GM18867 (cell line): ENCODE data around the gene SOCS4.
"Not testable (repeated sequence)": the region's sequence is repeated elsewhere in the genome, so short reads cannot be mapped to it uniquely, and the experiment has no call there.

ENCODE experiments used
- ATAC-seq: cut with Tn5 transposase; IDR thresholded peaks from one replicate; pipeline ENCODE4 v1.9.1; 2021; ENCODE audit warnings: mild to moderate bottlenecking, moderate library complexity; ENCODE audit not compliant: unreplicated experiment

Gene SOCS4

GRCh38 chr14:55051423-55052268 is 24.6 kb downstream of the SOCS4 start, which contains the start of gene MAPK1IP1L:
MAPK1IP1L (plus strand) TSS chr14:55051647; CDS start chr14:55061684, 10,037 bp downstream.
- peak; percentile 88 for ATAC-seq

GRCh38 chr14:55052269-55052930 is 25.4 kb downstream of the SOCS4 start:
- ATAC-seq = no peak

- ATAC-seq = no peak
These were observed 26.0 kb downstream of the SOCS4 start for GRCh38 chr14:55053018-55053417.

GRCh38 chr14:55053500-55053899 is 26.5 kb downstream of the SOCS4 start:
- ATAC-seq = no peak

GRCh38 chr14:55054098-55054497 is 27.1 kb downstream of the SOCS4 start:
- no peak for ATAC-seq

GRCh38 chr14:55057919-55058318 is 30.9 kb downstream of the SOCS4 start:
- no peak for ATAC-seq

GRCh38 chr14:55059333-55059732 is 32.3 kb downstream of the SOCS4 start:
- no peak for ATAC-seq

GRCh38 chr14:55062517-55063351 is 35.7 kb downstream of the SOCS4 start:
- no peak for ATAC-seq

- not testable (repeated sequence) for ATAC-seq
These were observed 37.9 kb downstream of the SOCS4 start for GRCh38 chr14:55064896-55065295.

- no peak for ATAC-seq
These were observed 38.4 kb downstream of the SOCS4 start for GRCh38 chr14:55065411-55065810.

GRCh38 chr14:55066223-55066622 is 39.2 kb downstream of the SOCS4 start:
- no peak for ATAC-seq

- ATAC-seq = no peak
These were observed 44.0 kb downstream of the SOCS4 start for GRCh38 chr14:55070981-55071411.

- ATAC-seq = peak; percentile 50
These were observed 45.0 kb downstream of the SOCS4 start for GRCh38 chr14:55071870-55072640.

- ATAC-seq = no peak
These were observed 46.8 kb downstream of the SOCS4 start for GRCh38 chr14:55073856-55074255.

- peak; percentile 55 for ATAC-seq
These were observed 47.6 kb downstream of the SOCS4 start for GRCh38 chr14:55074662-55075061.

GRCh38 chr14:55075628-55076175 is 48.7 kb downstream of the SOCS4 start:
- no peak for ATAC-seq

- ATAC-seq = peak; percentile 28
These were observed 50.4 kb downstream of the SOCS4 start for GRCh38 chr14:55077170-55078151.

- ATAC-seq = not testable (repeated sequence)
These were observed 52.9 kb downstream of the SOCS4 start for GRCh38 chr14:55079961-55080360.
